Fibroblast of peridontal ligament (primary cell): ENCODE results near the gene SDC1.

Experiments used
- DNase-seq: peaks from one replicate; pipeline ENCODE4 v3.0.0-alpha.2; 2010; ENCODE audit errors: extremely low read depth

Gene SDC1

DNA sequence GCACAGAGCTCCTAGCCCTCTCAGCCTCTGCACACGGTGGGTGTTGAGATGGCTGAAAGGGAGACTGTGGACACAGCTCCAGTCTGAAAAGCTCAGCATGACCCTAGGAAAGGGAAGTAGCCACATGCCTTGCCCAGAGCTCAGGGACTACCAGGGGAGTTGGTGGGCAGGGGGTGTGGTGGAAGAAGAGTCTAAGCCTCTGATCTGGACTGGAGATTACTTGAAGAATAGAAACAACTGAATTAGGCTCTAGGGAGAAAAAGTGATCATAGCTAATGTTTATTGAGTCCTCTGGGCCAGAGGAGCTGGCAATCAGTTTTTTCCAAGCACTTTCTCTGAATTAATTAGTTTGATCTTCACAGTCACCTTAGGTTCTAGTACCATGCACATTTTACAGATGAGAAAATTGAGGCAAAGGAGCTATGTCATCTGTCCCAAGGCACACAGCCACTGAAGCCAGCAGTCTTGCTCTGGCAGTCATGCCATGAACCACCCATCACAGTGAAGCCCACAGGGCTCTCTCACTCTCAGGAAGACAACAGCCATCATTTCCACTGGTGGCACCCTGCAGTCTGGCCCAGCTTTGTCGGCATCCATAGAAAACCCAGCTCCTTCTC, 10.3 kb downstream of the SDC1 start:
- DNase-seq, result no peak

DNA sequence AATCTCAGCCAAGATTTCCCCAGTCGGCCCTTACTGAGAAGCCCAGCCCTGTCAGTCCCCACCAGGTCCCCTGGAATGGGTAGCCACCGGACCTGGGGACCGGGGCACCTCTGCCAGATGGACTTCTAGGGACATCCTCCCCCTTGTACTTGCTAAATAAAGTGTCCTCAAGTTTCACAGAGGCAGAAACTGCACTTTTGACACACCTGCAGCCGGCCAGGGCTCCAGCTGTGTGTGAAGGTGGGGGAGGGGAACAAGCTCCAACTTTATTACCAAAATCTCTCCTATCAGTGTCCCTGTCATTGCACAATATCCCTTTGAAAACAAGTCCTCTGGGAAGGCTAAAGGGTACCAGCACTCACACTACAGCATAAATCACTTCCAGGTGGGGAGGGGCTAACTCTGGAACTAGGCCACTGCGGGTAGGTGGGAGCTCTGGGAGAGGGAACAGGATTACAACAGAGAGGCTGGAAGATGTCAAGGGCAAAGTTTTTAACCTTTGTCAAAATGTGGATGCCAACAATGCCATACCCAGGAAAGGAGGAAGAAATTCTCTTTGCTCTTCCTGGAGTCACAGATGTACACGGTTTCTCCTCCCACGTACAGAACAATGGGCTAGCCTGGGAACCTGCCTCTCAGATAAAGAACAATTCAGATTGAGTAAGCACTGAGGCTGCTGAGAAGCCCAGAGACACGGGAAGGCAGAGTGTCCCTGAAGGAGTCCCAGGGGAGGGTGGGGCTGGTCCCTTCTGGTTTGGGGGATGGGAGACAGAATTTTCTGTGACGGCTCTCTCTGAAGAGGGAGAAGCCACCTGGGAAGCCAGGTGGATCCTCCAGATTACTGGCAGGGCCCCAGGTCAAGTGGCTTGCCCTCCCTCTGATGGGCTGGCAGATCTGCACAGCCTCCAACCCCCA, 11.0 kb downstream of the SDC1 start:
- DNase-seq, result no peak

DNA sequence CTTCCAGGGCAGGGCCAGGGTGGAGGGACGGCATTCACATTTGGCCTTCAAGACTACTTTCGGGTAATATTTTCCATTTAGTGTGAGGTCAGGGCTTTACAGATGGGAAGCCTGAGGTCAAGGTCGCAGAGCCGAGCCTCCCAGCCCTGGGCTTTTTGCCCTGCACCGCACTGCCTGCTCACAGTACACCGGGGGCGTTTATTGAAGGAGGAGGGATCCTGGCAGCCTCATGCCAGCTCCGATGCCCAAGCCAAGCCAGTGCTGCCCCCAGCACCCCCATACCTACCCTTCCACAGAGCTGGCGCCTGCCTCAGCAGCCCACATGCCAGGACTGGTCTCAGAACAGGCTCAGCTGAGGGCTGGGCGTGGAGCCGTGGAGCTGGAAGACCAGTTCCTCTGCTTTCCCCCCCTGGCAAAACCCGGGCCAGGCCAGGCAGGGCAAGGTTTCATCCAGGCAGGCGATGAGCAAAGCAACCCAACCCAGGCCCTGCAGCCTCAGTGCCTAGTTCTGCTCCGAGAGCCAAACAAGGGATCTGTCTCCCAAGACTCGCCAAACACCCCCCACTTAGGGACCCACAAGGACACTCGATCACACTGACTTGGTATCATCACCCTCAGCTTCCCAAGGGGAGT, 11.9 kb downstream of the SDC1 start:
- no peak for DNase-seq

DNA sequence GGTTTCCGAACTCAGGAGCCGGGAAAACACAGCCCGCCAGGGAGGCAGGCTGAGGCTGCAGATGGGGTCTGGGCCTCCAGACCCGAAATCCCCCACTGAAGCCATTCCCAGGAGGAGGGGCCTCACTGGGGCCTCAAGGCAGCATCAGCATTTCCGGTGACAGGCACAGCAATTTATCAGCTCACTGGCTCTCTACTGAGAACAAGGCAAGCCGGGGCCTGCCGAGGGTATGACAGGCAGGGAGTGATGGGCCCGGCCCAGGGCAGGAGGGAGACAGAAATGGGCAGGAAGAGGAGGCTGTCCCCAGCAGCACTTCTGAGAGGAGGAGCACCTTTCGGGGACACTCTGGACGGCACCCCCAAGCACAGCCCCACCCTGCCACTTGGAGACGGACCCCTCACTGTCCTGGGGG, 12.5 kb downstream of the SDC1 start:
- DNase-seq, result no peak

DNA sequence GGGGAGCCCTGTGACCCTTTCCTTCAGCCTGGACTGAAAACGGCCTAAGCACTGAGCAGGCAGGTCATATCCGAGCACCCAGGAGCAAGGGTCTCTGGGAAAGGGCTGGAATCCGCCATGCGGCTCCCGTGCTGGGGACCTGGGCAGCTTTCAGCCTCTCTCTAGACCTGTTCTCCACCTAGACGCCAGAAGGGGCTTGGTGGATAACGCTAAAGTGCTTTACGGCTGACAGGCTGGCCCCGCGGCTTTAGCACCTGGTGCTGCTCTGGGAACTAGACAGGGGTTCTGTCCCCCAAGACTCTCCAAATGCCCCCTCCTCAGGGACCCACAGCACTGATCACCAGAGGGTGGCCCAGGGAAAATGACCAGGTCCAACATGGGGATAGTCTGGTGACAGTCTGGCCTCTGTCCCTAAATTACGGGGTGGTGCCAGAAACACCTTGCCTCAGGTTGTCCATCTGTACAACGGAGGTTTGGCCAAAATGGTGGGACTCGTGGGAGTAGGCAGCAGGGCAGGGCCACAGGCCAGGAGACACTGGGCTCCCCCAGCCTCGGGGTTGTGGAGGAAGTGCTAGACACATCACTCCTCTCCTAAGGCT, 13.0 kb downstream of the SDC1 start:
- no peak for DNase-seq

DNA sequence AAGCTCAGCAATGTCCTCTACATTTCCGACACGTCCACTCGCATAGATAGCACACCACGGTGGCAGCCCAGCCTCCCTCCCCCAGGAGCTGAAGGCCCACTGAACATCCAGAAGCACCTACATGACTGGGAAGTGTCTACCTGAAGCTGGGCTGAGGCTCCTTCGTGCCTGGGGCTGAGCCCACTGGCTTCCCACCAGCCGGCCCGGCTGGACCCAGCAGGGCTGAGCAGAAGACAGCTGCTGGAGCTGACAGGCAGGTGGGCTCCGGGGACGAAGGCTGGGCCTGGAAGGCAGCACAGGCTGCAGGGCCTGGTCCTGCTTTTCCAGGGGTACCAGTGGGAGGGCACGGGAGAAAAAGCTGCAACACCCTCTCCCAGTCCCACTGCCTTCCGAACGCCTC, 13.5 kb downstream of the SDC1 start:
- no peak for DNase-seq

DNA sequence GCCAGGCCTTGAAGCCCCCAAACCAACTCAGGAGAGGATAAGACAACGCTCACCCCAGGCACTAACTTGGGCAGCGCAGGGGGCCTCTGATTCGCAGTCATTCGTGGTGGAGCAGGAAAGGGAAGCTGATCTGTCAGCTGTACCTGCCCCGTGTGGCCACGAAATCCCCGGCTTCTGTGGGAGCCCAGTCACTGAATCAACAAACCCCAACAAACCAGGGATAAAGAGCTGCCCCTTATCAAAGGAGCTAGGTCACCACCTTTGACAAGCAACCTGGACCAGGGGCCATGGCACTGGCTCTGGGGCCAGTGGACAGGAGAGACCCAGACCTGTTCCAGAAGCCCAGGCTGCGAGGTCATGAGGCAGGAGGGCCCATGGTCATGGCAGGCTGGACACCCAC, 14.5 kb downstream of the SDC1 start:
- no peak for DNase-seq

DNA sequence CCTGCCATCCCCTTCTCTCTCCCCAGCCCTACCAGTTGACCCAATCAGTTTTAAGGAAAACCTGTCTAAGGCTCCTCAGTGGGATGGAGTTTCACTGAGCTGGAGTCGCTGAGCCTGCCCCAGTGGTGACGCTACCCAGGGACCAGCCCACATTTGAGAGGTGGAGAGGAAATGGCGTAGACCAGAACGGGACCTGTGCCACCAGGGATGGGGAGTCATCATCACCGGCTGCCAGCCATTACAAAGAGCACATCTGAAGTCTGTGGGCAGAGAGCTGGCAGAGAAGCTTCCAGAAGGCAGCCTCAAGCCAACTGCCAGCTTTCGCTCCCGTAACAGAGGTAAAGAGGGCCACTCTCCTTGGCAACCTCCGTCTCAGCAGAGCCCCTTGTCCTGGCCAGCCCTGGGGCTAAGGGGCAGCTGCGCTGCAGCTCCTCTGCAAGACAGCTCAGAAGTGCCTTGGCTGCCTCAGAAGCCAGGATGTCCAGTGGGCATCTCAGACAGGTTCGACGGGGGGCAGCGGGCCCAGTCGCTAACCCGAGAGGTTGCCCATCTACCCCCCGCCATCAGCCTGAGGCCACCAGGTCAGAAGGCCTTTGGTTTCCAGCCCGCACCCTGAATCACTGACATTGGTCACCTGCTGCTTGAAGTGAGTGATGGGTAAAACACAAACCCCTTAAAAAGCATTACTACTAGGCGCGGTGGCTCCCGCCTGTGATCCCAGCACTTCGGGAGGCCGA, 15.4 kb downstream of the SDC1 start:
- DNase-seq, result no peak

DNA sequence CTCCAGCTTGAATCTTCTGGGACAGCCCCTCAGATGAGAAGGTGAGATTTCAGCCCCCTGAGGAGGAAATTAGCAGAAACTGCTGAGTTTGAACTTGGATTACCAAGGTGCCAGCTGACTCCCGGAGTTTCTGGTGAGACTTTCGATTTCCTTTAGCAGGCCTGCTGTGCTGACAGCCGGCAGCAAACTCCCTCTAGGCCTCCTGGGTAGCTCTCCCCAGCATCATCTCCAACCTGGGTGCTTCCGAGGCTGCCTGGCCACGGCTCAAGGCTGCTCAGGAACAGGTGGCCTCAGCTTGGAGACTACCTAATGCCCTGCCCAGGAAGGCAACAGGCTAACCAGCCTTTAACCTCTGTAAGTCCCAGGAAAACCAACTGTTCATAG, 16.5 kb downstream of the SDC1 start:
- DNase-seq, result peak; percentile 38

DNA sequence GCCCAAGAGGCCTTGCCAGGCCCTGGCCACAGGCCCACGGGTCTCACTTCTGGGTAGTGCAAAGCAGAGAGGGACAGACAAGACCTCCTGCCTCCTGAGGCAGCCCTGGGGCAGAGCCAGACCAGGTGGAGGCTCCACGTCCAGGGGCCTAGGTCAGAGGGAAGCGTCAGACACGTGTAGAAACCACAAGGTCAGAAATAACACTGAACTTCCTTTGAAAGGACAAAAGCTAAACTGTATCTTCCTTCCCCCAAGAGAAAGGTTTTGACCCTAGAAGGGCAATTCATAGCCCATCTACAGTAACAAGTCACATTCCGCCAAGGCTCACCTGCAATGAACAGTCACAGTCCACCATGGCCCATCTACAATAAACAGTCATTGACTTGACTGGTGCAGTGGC, 17.9 kb downstream of the SDC1 start:
- no peak for DNase-seq

DNA sequence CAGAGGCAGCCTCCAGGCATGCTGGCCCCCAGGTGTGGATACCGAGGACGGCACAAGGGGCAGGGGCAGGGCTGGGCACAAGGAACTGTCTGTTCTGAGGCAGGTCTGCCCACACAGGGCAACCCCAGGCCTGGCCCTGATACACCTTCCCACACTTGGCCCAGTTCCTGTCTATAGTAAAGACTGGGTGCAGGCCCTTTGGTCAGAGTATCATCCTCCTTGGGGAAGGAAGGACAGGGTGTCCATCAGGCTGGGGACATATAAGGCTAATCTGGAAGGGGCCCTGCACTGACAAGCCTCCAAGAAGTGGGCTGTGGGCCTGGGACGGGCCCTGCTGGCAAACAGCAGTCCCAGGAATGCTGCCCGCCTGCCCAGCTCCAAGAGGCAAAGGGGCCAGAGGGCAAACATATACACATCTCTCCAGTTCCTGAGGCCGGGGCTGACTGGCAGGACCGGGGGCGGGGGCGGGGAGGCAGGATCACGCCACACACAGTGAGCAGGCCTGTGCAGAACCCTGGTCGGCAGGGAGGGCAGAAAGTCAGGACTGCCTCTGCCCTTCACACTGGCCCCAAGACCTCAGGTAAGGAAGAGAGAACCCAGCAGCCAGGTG, 18.9 kb downstream of the SDC1 start:
- DNase-seq, result no peak

DNA sequence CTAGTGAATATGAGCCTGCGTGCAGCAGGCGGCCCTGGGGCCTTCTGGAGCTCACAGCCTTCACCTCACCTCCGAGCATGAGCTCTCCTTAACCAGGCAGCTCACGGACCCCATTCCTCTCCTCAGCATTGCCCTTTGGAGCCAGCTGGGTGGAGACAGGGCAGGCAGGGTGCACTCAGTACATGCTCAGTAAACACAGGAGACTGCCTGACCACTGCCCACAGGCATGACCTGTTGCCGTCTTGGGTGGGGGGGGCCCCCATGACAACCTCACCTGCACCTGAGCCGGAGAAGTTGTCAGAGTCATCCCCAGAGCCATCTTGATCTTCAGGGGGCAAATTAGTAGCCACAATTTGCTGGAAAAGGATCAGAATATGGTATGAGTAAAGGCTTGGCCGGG, 19.9 kb downstream of the SDC1 start:
- DNase-seq, result no peak

DNA sequence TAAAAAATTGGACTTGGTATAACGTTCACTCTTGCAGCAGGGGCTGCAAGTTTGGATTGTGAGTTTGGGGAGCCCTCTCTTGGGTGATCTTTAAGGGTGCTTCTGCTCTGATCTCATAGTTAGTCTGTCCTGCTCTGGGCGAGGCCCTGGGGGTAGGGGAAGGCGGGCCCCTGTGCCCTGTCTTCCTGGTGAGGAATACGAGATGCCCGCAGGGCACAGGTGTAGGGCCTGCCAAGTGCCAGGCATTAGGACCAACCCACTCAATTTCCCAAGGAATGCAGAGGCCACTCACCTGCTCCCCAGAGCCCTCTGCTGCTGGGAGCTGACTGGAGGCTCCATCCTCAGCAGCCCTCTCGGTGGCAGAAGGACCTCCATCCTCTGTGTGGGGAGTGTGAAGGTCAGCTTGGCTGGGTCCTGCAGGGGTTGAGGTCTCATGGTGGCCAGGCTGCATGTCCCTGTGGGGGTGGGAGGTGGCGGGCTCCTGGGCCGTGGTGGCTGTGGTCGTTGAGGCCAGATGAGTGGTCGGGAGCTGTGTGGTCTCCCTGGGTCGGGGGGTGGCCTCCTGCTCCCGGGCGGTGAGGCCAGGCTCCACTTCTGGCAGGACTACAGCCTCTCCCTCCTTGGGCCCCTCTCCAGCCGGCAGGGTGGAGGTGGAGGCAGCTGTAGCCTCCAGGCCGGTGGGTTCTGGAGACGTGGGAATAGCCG, 21.3 kb downstream of the SDC1 start:
- no peak for DNase-seq

DNA sequence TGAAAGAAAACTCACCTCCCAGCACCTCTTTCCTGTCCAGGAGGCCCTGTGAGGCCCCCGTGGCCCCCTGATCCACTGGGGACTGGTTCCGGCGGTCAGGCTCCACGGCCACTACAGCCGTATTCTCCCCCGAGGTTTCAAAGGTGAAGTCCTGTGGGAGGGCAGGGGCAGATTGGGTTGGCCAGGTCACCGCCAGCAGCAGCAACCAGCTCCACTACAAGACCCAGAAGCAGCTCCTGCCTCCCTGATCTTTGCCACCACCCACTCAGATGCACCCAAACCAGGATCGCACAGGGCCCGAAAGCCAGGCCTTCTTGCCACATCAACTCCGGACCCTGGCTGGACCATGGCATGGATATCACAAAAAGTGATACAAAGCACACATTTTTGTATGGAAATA, 21.9 kb downstream of the SDC1 start:
- no peak for DNase-seq

DNA sequence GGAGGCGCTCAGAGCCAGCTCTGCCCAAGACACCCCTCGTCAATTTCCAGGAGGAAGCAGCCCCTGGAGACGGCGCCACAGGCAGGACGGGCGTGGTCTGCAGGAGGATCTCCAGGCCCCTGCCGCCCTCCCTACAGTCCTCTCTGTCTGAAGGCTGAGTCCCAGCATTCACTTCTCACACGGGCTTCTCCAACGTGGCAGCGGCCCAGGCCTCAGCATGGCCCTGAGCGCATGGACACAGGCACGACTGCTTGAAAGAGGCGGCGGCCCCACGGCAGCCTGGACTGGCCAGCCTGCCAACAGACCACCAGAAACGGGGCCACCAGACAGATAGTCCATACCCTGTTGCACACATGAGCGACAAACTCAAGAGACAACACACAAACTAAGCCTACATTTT, 23.3 kb downstream of the SDC1 start:
- no peak for DNase-seq

DNA sequence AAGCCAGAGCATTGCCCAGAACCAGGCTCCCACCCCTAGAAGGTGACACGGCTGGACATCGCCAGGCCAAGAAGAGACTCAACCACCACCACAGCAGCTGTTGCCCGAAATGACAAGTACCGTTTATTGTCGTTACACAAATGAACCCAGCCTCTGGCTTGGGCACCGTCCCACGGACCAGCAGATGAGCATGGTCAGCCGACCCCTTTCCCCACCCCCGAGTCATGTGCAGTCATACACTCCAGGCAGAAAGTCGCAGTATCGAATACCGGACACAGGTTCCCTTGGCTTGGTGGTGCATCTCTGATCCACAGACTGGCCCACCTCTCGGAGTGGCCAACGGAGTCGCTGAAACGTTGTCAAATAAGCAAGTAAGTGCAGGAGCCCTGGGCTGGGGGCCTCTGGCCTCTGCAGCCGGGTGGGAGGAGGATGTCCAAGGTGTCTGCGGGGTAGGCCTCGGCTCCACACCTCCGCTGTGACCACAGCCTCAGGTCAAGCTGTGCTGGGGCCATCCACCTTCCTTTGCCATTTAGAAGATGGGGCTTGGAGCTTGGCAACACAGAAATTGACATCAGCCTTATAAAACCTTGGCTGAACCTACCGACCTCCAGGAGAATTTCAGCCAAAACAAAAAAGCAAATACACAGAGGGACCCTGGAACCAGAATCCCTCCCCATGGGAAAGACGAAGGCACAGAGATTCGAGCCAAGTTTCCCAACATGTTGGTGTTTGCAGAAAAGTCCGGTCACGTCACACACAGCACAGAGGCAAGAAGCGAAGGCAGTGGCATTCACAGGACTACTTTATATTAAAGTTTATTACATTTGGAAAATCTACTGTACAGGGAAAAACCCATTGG, 24.0 kb downstream of the SDC1 start:
- DNase-seq, result no peak

DNA sequence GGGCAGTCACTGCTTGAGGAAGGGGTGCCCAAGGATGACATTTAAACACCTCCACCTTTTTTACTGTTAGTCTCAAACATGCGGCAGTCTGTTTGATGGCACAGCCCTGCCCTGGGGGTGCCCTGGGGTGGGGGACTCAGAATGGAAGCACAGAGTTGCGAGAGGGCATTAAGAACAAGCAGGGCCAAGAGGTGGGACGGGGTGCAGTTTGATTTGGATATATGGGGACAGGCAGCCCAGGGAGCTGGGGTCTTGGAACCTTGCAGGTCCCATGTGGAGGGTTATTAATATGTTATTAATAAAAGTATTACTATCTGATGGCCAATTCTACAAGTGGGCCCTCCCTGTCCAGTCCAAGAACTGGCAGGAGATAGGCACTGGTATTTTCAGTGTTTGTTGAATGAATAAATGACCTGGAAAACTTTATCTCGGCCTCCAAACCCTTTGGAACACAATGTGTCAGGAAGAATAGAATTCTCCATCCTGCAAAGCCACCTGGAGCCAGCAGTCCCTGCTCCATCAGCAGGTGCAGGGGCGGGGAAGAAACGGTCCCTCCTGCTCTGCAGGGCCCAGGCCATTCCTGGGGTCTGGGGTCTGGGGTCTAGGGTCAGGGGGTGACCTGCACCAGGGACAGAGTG, 25.2 kb downstream of the SDC1 start:
- DNase-seq, result no peak

DNA sequence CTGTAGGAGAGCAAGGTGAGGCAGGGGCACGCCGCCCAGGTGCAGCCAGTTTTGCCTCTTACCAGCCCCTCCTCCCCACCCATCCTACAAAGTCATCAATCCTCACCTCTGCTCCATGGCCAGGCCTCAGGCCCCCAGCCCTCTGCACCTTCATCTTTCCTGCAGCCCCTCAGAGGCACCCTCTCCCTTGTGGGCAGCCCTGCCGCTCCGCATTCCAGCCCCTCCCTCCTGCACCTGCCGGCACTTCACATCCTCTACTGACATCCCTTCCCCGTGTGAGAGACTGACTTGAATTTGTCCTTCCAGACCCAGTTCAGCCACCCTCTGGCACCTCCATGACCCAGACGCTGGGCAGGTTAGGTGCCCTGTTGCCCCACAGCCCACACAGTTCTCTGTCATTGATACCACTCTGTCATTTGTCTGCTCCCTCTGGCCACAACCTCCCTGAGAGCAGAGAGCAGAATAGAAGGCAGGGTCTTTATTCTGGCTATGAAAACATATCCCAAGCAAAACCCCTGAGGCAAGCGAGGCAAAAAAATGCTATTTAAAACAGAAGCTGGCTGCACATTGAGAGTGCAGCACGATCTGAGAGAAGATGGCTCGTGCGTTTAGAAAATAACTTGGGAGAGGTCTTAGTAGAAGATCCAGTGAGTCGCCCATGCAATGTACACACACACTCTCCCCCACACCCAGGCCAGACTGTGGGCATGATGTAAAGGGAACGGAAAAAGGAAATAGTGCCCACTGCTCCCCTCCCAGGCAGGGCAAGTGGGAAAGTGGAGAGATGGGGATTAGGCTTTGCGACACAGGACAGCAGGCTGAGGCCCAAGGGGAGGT, 25.9 kb downstream of the SDC1 start:
- DNase-seq, result no peak

DNA sequence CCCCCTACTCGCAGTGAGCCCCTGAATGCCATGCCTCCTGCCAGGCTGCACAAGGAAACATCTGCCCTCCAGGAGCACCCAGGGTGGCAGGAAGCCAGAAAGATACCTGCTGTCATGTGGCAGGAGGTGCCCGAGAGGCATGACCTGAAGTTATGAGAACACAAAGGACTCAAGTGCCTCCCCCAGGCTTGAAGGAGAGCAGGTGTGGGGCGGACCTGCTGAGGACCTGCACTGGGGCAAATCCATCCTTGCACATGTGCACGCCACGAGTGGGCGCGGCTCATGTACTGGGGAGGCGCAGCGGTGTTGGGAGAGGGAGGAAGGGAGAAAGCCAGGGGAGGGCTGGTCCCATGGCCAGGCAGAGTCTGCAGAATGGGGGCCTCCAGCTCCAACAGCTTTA, 26.9 kb downstream of the SDC1 start:
- no peak for DNase-seq
